B cell (primary cell): Measurements from ENCODE around the gene SLC39A8. TPM values are rescaled to one million over a fixed set of nuclear protein-coding genes. Genes with fewer than 3 reads are reported as not detected.

Source experiments
- ATAC-seq: fragments of 200-7000 bp; cut with Tn5 transposase; one replicate; pipeline ENCODE4 v1.10.0; 2021; ENCODE audit warnings: low read depth, mild to moderate bottlenecking, moderate number of reproducible peaks, moderate library complexity
- CTCF ChIA-PET: fragments of 350-600 bp; sonication (Branson Sonifier 250); formaldehyde crosslinking; loops from one replicate; lab custom pipeline; 2021; ENCODE audit warnings: antibody characterized with exemption, inconsistent platforms; lab: Charles Lee
- POLR2A ChIA-PET: fragments of 350-600 bp; sonication (Branson Sonifier 250); formaldehyde crosslinking; loops from one replicate; lab custom pipeline; 2021; ENCODE audit warnings: antibody characterized with exemption; lab: Charles Lee
- DNase-seq: peaks from one replicate; pipeline ENCODE4 v3.0.0; 2013
- H2AFZ ChIP-seq: 2 replicates; pipeline ENCODE4 v1.6.1; 2012; ENCODE audit warnings: mild to moderate bottlenecking, low read depth, low read length; ENCODE audit not compliant: insufficient read depth, poor library complexity, severe bottlenecking
- H3K27ac ChIP-seq, 2 donors: 1 replicate in 1 of 2; 2 replicates in 1 of 2; pipeline ENCODE4 v1.5.1; 2012 to 2013; ENCODE audit warnings: low read length in 2 of 2, mild to moderate bottlenecking in 2 of 2, moderate library complexity in 1 of 2
- H3K27me3 ChIP-seq, 4 experiments: fragments of 200-600 bp in 1 of 4; sonication (generic) in 1 of 4; replicated peaks in 1 of 4; 1 replicate in 2 of 4; 2 replicates in 2 of 4; pipeline versions ENCODE4 v1.6.1 to v1.7.0; 2013 to 2016; ENCODE audit warnings: low read length in 3 of 4, mild to moderate bottlenecking in 2 of 4, mixed read lengths in 1 of 4, moderate library complexity in 1 of 4; ENCODE audit not compliant: insufficient read depth in 4 of 4, control insufficient read depth in 3 of 4; ENCODE audit errors: control extremely low read depth in 1 of 4
- H3K36me3 ChIP-seq, 2 experiments: replicated peaks in 1 of 2; 1 replicate in 1 of 2; 2 replicates in 1 of 2; pipeline versions ENCODE4 v1.6.1 to v1.7.1; 2013; ENCODE audit warnings: low read length in 1 of 2; ENCODE audit not compliant: insufficient read depth in 2 of 2, control insufficient read depth in 1 of 2; ENCODE audit errors: control extremely low read depth in 1 of 2, extremely low read depth in 1 of 2
- H3K4me1 ChIP-seq, 2 donors: fragments of 200-600 bp in 1 of 2; sonication (generic) in 1 of 2; 1 replicate in 1 of 2; 2 replicates in 1 of 2; pipeline versions ENCODE4 v1.5.1 to v1.6.1; 2013 to 2017; ENCODE audit warnings: low read length in 2 of 2; ENCODE audit not compliant: control insufficient read depth in 2 of 2, insufficient read depth in 2 of 2
- H3K4me2 ChIP-seq: replicated peaks from 2 replicates; pipeline ENCODE3; 2012; ENCODE audit warnings: mild to moderate bottlenecking, low read depth, low read length; ENCODE audit not compliant: poor library complexity, severe bottlenecking
- H3K4me3 ChIP-seq, 5 experiments: fragments of 200-600 bp in 1 of 5; sonication (generic) in 1 of 5; 1 replicate in 3 of 5; 2 replicates in 2 of 5; pipeline versions ENCODE4 v1.5.1 to v1.7.0; 2011 to 2016; ENCODE audit warnings: low read length in 4 of 5, mild to moderate bottlenecking in 4 of 5, low read depth in 2 of 5, control low read depth in 1 of 5, moderate library complexity in 1 of 5; ENCODE audit not compliant: insufficient read depth in 1 of 5; ENCODE audit errors: control extremely low read depth in 1 of 5, extremely low read depth in 1 of 5
- H3K79me2 ChIP-seq: fragments of 200-600 bp; sonication (generic); one replicate; pipeline ENCODE4 v1.6.0; 2016; ENCODE audit warnings: low read length; ENCODE audit not compliant: control insufficient read depth, insufficient read depth
- H3K9ac ChIP-seq: fragments of 200-600 bp; sonication (generic); 2 replicates; pipeline ENCODE4 v1.6.1; 2017; ENCODE audit warnings: mild to moderate bottlenecking, low read length, moderate library complexity
- H3K9me3 ChIP-seq, 3 donors: one replicate each; pipeline versions ENCODE4 v1.6.1 to v1.7.1; 2013; ENCODE audit warnings: low read length in 2 of 3; ENCODE audit not compliant: control insufficient read depth in 2 of 3, insufficient read depth in 1 of 3; ENCODE audit errors: control extremely low read depth in 1 of 3
- H4K20me1 ChIP-seq: 2 replicates; pipeline ENCODE4 v1.6.0; 2012; ENCODE audit warnings: mild to moderate bottlenecking, low read length; ENCODE audit not compliant: insufficient read depth, control insufficient read depth, poor library complexity, severe bottlenecking
- H3K27ac Mint-ChIP-seq: one replicate; pipeline ENCODE4 v1.8.0; 2021; ENCODE audit warnings: mixed read lengths
- H3K27me3 Mint-ChIP-seq: one replicate; pipeline ENCODE4 v1.8.0; 2021; ENCODE audit warnings: mixed read lengths
- H3K4me1 Mint-ChIP-seq: one replicate; pipeline ENCODE4 v1.8.0; 2021; ENCODE audit warnings: mixed read lengths
- H3K4me3 Mint-ChIP-seq: one replicate; pipeline ENCODE4 v1.8.0; 2021; ENCODE audit warnings: mixed read lengths
- H3K9me3 Mint-ChIP-seq: one replicate; pipeline ENCODE4 v1.8.0; 2022; ENCODE audit warnings: mixed read lengths; ENCODE audit not compliant: insufficient read depth
- CTCF ChIP-seq: fragments of 200-600 bp; IDR thresholded peaks from one replicate; pipeline ENCODE4 v1.8.0; 2022; ENCODE audit warnings: antibody characterized with exemption, mild to moderate bottlenecking
- EZH2 ChIP-seq: IDR thresholded peaks from 2 replicates; pipeline ENCODE4 v1.6.1; 2012; ENCODE audit warnings: borderline replicate concordance, low read depth, mild to moderate bottlenecking, moderate library complexity, low read length; ENCODE audit not compliant: insufficient read depth, poor library complexity, severe bottlenecking
- WGBS: methylation state at CpG from one replicate; pipeline ENCODE4 v1.1.5; 2013; ENCODE audit warnings: missing lambda C conversion rate; ENCODE audit not compliant: insufficient coverage; 5-methylcytosine and 5-hydroxymethylcytosine counted together
- intact Hi-C: fragments of 100-400 bp; cut with micrococcal nuclease; formaldehyde crosslinking; loops from one replicate; pipeline ENCODE4 v1.10.0; 2022
- polyA plus RNA-seq: library from polyadenylated mRNA; depleted of rRNA; stranded (reverse); fragments of >200 nt; gene quantifications from 2 replicates; pipeline ENCODE4 v1.2.3, GENCODE V29; 2012
- total RNA-seq, 2 donors: library from RNA; stranded (reverse); fragments of 120-200 nt in 1 of 2; gene quantifications; 1 replicate in 1 of 2; 2 replicates in 1 of 2; pipeline versions ENCODE4 v1.2.3 to v1.2.4, GENCODE V29; 2013 to 2022

Gene SLC39A8
- total and polyA plus RNA-seq, 2 donors (not counting 1 experiment from before 2014, with no cell fraction given) = 2.4 to 8.4 TPM

- no peak overlapping the region for H3K4me2 ChIP-seq
- H3K27ac Mint-ChIP-seq = no peak overlapping the region
Measured at GRCh38 chr4:102263024-102263787, 82.1 kb downstream of the SLC39A8 start.

More at GRCh38 chr4:102263024-102263787, 82.1 kb downstream of the SLC39A8 start:
- no peak overlapping the region for H3K4me3 Mint-ChIP-seq
- no peaks in the 10 kb centered on the region for H3K9me3 ChIP-seq
- ATAC-seq (peak; percentile 74), DNase-seq (peak; percentile 61)
- CTCF ChIA-PET = interaction anchor here (0.6 to 3.1 kb wide), 8 partner anchors 172 to 1890 kb away, joined by 3 to 16 read pairs (median 4); no protein-coding TSS in a partner anchor
- no peak overlapping the region for H3K27ac ChIP-seq
- H3K27me3 Mint-ChIP-seq = no peaks in the 10 kb centered on the region
- no CpG with 5 or more reads among the region's 3 CpGs for WGBS
- no peaks in the 10 kb centered on the region for H3K27me3 ChIP-seq
- H3K36me3 ChIP-seq = no peaks in the 10 kb centered on the region
- H3K9me3 Mint-ChIP-seq = no peaks in the 10 kb centered on the region
- no peaks in the 10 kb centered on the region for H4K20me1 ChIP-seq
- POLR2A ChIA-PET = no interaction called here
- no peak overlapping the region for H3K4me3 ChIP-seq
- no peak overlapping the region for H2AFZ ChIP-seq
- no peak for TF ChIP-seq EZH2
- TF ChIP-seq CTCF = peak; percentile 79
- no peak overlapping the region for H3K9ac ChIP-seq
- no peaks in the 10 kb centered on the region for H3K4me1 Mint-ChIP-seq
- H3K4me1 ChIP-seq = no peaks in the 10 kb centered on the region
- no peaks in the 10 kb centered on the region for H3K79me2 ChIP-seq
- intact Hi-C loops = loop anchor here (1.0 to 10.0 kb wide), 3 partner anchors 1094 to 1841 kb away; no protein-coding TSS in a partner anchor
